K562 (cell line): ENCODE results near the gene SERBP1. TPM values are rescaled to one million over a fixed set of nuclear protein-coding genes. Genes with fewer than 3 reads are reported as not detected.

ENCODE experiments used
- ATF6 ChIP-seq: sonication (generic); formaldehyde crosslinking; IDR thresholded peaks from 2 replicates; pipeline ENCODE4 v1.4.0; 2020; ENCODE audit warnings: mild to moderate bottlenecking, missing genetic modification reagents
- BDP1 ChIP-seq: IDR thresholded peaks from 3 replicates; pipeline ENCODE4 v1.6.1; 2011; ENCODE audit not compliant: insufficient read length, insufficient read depth
- CBX3 ChIP-seq, 2 experiments: IDR thresholded peaks; 1 replicate in 1 of 2; 2 replicates in 1 of 2; pipeline ENCODE4 v1.6.1; 2012; ENCODE audit warnings: inconsistent platforms in 2 of 2, low read length in 2 of 2, borderline replicate concordance in 1 of 2, control low read depth in 1 of 2
- CTBP1 ChIP-seq: fragments of 450-650 bp; IDR thresholded peaks from 2 replicates; pipeline ENCODE4 v1.6.1; 2016; ENCODE audit warnings: borderline replicate concordance
- GTF2F1 ChIP-seq: IDR thresholded peaks from 2 replicates; pipeline ENCODE4 v1.6.1; 2011; ENCODE audit warnings: low read depth, low read length, improper control_type of control experiment
- HCFC1 ChIP-seq: IDR thresholded peaks from 2 replicates; pipeline ENCODE4 v1.6.1; 2012; ENCODE audit warnings: low read depth, low read length, improper control_type of control experiment
- HDAC1 ChIP-seq, 2 experiments: fragments of 450-650 bp; IDR thresholded peaks; 2 replicates each; pipeline ENCODE4 v1.6.1; 2016 to 2017; ENCODE audit warnings: inconsistent platforms in 1 of 2, mild to moderate bottlenecking in 1 of 2, moderate library complexity in 1 of 2
- HDAC2 ChIP-seq: fragments of 450-650 bp; IDR thresholded peaks from 2 replicates; pipeline ENCODE4 v1.6.1; 2016; ENCODE audit warnings: mild to moderate bottlenecking
- HEY1 ChIP-seq: fragments of 250-450 bp; sonication (Bioruptor Pico); IDR thresholded peaks from 2 replicates; pipeline ENCODE4 v1.5.0; 2020; ENCODE audit warnings: mild to moderate bottlenecking, moderate library complexity, borderline replicate concordance
- HNRNPH1 ChIP-seq: fragments of 200-400 bp; formaldehyde crosslinking; optimal IDR thresholded peaks from 2 replicates; pipeline ENCODE3; 2017; ENCODE audit warnings: low read depth, mild to moderate bottlenecking, low read length, moderate library complexity
- KAT7 ChIP-seq: sonication (generic); formaldehyde crosslinking; IDR thresholded peaks from 2 replicates; pipeline ENCODE4 v1.8.0; 2022; ENCODE audit warnings: missing genetic modification reagents, mild to moderate bottlenecking, borderline replicate concordance
- PCBP1 ChIP-seq: fragments of 200-400 bp; formaldehyde crosslinking; IDR thresholded peaks from 2 replicates; pipeline ENCODE4 v1.6.1; 2018; ENCODE audit warnings: mild to moderate bottlenecking, low read depth, low read length; ENCODE audit not compliant: poor library complexity, severe bottlenecking
- SETDB1 ChIP-seq: IDR thresholded peaks from one replicate; pipeline ENCODE4 v1.6.1; 2012; ENCODE audit warnings: low read length, control low read depth, inconsistent platforms
- SLC30A9 ChIP-seq: fragments of 250-450 bp; sonication (Bioruptor Pico); IDR thresholded peaks from 2 replicates; pipeline ENCODE4 v1.8.0; 2022; ENCODE audit warnings: mild to moderate bottlenecking, moderate library complexity
- SMARCA5 ChIP-seq: fragments of 450-650 bp; IDR thresholded peaks from 2 replicates; pipeline ENCODE4 v1.6.1; 2016
- SOX6 ChIP-seq: fragments of 450-650 bp; IDR thresholded peaks from 2 replicates; pipeline ENCODE4 v1.6.1; 2014; ENCODE audit warnings: mild to moderate bottlenecking
- ZNF354B ChIP-seq: fragments of 250-450 bp; sonication (Bioruptor Pico); IDR thresholded peaks from 2 replicates; pipeline ENCODE4 v1.4.0; 2020
- ZNF551 ChIP-seq: fragments of 250-450 bp; sonication (Bioruptor Pico); IDR thresholded peaks from 2 replicates; pipeline ENCODE4 v1.5.0; 2021; ENCODE audit warnings: mild to moderate bottlenecking, moderate library complexity
- ZNF695 ChIP-seq: fragments of 450-650 bp; formaldehyde crosslinking; IDR thresholded peaks from 2 replicates; pipeline ENCODE4 v1.4.0; 2020; ENCODE audit warnings: mild to moderate bottlenecking, moderate library complexity
- polyA plus RNA-seq, 8 experiments: library from polyadenylated mRNA; depleted of rRNA in 4 of 8; stranded (reverse) in 5 of 8; unstranded in 3 of 8; fragments of >200 nt; fragmentation: Nextera tagmentation in 2 of 8; fragmentation: Illumina TruSeq in 1 of 8; extraction: Ambion mirVana in 2 of 8; extraction: Trizol in 1 of 8; gene quantifications; 2 replicates each; pipeline versions ENCODE4 v1.2.1 to v1.2.3, GENCODE V29; 2011 to 2014; ENCODE audit warnings: inconsistent platforms in 1 of 8, missing spikeins in 1 of 8
- total RNA-seq, 7 experiments: library from RNA; depleted of rRNA in 6 of 7; stranded (reverse); fragments of >200 nt in 6 of 7; fragmentation: Illumina TruSeq in 2 of 7; extraction: Trizol in 2 of 7; gene quantifications; 2 replicates each; pipeline versions ENCODE4 v1.2.1 to v1.2.3, GENCODE V29; 2011 to 2021; ENCODE audit warnings: low replicate concordance in 1 of 7
- TF ChIP-seq, protein P1 (sequence below): fragments of 250-450 bp; sonication (Bioruptor Pico); IDR thresholded peaks from 2 replicates; pipeline ENCODE4 v1.5.0; 2020; ENCODE audit warnings: mild to moderate bottlenecking, borderline replicate concordance
- TF ChIP-seq, protein P2 (sequence below): fragments of 250-450 bp; sonication (Bioruptor Pico); IDR thresholded peaks from 2 replicates; pipeline ENCODE4 v1.4.0; 2020; ENCODE audit warnings: mild to moderate bottlenecking, moderate library complexity
- TF ChIP-seq, protein P3 (sequence below): fragments of 450-650 bp; formaldehyde crosslinking; IDR thresholded peaks from 2 replicates; pipeline ENCODE4 v1.4.0; 2022; ENCODE audit warnings: missing genetic modification characterization
- TF ChIP-seq, protein P4 (sequence below): fragments of 450-650 bp; conservative IDR thresholded peaks from 2 replicates; pipeline ENCODE4 v1.6.1; 2016; ENCODE audit warnings: missing genetic modification characterization, low read depth, mild to moderate bottlenecking, control low read depth, missing compliant biosample characterization

The SERBP1 gene
- total and polyA plus RNA-seq, 9 of the 15 experiments (the other 6 are each of a cell fraction or from before 2014, with no cell fraction given), result 79.9 to 761 (median 464) TPM

DNA sequence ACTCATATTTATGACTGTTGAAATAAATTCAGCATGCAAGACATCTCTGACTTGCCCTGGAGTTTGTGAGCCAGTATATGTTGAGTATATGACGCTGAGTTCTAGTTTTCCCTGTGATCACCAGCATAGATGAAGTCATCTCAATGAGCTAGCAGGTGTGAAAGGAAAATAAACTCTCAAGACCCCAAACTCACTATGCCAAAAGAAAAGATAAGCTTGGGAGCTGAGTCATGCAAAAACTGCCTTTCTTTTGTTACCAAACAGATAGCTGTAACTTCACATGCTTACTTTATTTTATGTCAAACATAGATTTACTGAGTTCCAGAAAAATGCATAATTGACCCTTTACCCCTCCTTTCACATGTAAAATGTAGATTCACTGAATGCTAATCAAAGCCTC is 52.9 kb downstream of the SERBP1 start (continued):
- no peak for TF ChIP-seq ATF6 (CRISPR knock-in tag)
- TF ChIP-seq PCBP1, result no peak
- no peak for TF ChIP-seq SMARCA5
- TF ChIP-seq, protein P1, sequence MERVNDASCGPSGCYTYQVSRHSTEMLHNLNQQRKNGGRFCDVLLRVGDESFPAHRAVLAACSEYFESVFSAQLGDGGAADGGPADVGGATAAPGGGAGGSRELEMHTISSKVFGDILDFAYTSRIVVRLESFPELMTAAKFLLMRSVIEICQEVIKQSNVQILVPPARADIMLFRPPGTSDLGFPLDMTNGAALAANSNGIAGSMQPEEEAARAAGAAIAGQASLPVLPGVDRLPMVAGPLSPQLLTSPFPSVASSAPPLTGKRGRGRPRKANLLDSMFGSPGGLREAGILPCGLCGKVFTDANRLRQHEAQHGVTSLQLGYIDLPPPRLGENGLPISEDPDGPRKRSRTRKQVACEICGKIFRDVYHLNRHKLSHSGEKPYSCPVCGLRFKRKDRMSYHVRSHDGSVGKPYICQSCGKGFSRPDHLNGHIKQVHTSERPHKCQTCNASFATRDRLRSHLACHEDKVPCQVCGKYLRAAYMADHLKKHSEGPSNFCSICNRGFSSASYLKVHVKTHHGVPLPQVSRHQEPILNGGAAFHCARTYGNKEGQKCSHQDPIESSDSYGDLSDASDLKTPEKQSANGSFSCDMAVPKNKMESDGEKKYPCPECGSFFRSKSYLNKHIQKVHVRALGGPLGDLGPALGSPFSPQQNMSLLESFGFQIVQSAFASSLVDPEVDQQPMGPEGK (CRISPR knock-in tag), result no peak
- TF ChIP-seq SOX6, result peak; percentile 62
- no peak for TF ChIP-seq SETDB1
- TF ChIP-seq CTBP1, result no peak
- TF ChIP-seq, protein P2, sequence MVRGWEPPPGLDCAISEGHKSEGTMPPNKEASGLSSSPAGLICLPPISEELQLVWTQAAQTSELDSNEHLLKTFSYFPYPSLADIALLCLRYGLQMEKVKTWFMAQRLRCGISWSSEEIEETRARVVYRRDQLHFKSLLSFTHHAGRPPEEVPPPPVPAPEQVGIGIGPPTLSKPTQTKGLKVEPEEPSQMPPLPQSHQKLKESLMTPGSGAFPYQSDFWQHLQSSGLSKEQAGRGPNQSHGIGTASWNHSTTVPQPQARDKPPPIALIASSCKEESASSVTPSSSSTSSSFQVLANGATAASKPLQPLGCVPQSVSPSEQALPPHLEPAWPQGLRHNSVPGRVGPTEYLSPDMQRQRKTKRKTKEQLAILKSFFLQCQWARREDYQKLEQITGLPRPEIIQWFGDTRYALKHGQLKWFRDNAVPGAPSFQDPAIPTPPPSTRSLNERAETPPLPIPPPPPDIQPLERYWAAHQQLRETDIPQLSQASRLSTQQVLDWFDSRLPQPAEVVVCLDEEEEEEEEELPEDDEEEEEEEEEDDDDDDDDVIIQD, result no peak
- TF ChIP-seq HDAC1 (IDR thresholded peaks at IDR 0.05), result no peak
- TF ChIP-seq ZNF354B (CRISPR knock-in tag), result no peak
- no peak for TF ChIP-seq GTF2F1
- no peak for TF ChIP-seq SLC30A9 (CRISPR knock-in tag)
- no peak for TF ChIP-seq ZNF551 (CRISPR knock-in tag)
- TF ChIP-seq KAT7 (CRISPR knock-in tag), result no peak
- TF ChIP-seq HEY1 (CRISPR knock-in tag), result no peak
- TF ChIP-seq, protein P3, sequence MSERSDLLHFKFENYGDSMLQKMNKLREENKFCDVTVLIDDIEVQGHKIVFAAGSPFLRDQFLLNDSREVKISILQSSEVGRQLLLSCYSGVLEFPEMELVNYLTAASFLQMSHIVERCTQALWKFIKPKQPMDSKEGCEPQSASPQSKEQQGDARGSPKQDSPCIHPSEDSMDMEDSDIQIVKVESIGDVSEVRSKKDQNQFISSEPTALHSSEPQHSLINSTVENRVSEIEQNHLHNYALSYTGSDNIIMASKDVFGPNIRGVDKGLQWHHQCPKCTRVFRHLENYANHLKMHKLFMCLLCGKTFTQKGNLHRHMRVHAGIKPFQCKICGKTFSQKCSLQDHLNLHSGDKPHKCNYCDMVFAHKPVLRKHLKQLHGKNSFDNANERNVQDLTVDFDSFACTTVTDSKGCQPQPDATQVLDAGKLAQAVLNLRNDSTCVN, result no peak
- TF ChIP-seq HCFC1, result no peak
- no peak for TF ChIP-seq HDAC2
- TF ChIP-seq BDP1, result no peak
- no peak for TF ChIP-seq ZNF695 (CRISPR knock-in tag)
- TF ChIP-seq, protein P4, sequence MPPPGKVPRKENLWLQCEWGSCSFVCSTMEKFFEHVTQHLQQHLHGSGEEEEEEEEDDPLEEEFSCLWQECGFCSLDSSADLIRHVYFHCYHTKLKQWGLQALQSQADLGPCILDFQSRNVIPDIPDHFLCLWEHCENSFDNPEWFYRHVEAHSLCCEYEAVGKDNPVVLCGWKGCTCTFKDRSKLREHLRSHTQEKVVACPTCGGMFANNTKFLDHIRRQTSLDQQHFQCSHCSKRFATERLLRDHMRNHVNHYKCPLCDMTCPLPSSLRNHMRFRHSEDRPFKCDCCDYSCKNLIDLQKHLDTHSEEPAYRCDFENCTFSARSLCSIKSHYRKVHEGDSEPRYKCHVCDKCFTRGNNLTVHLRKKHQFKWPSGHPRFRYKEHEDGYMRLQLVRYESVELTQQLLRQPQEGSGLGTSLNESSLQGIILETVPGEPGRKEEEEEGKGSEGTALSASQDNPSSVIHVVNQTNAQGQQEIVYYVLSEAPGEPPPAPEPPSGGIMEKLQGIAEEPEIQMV (tag), result no peak
- no peak for TF ChIP-seq HNRNPH1
- TF ChIP-seq CBX3 (IDR thresholded peaks at IDR 0.05; ENCODE audit: borderline replicate concordance in 1 of 2, low read length in 2 of 2), result no peak
